Superior temporal gyrus (tissue), 1 donor: ENCODE data around the gene TEX9.
A peak's percentile ranks its signal among the peaks of the same experiment; 100 is the strongest.
"Not testable (repeated sequence)": the region's sequence is repeated elsewhere in the genome, so short reads cannot be mapped to it uniquely, and the experiment has no call there.

ENCODE experiments used
- DNase-seq: peaks from one replicate; pipeline ENCODE4 v3.0.0-alpha.2; 2016; ENCODE audit errors: extremely low spot score

The TEX9 gene

DNA sequence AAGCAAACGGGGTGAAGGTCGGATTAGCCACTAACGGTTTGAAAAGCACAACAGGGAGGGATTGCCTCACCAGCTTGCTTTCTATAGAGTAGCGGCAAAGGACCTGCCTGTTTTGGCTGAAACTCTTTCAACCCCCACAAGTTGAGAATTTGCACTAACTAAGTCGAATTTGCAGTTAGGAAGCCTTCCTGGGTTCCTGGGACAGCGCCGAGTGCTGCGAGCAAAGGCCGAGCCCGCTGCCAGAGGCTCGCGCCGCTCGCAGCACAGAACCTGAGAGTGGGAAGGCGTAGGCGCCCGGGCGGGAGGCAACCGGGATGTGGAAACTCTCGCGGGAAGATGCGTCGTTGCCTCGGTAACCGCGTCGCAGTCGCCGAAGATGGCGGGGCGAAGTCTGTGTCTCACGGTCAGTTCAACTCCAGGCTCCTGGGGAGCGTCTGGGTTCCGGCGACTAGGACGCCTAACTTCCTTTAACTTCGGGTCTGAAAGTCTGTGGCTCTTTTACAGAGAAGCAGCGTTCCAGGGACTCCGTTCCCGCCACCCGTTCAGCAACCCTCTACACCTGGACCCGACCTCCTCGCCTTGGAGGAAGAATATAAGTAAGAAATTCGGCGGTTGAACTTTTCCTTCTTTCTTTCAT lies at the start of gene TEX9:
Gene TEX9 (plus strand): TSS at position 352 of the 637 bp plus-strand sequence. CDS start 25 bp downstream, at position 377.
- DNase-seq: peak; percentile 77

- DNase-seq: not testable (repeated sequence)
Observed at GRCh38 chr15:56316561-56316960, 48.7 kb upstream of the TEX9 start.

- no peak for DNase-seq
Observed at GRCh38 chr15:56320316-56320715, 44.9 kb upstream of the TEX9 start.

GRCh38 chr15:56320861-56321260 lies 44.4 kb upstream of the TEX9 start:
- DNase-seq: no peak

GRCh38 chr15:56322444-56322843 lies 42.8 kb upstream of the TEX9 start:
- no peak for DNase-seq

- no peak for DNase-seq
Observed at GRCh38 chr15:56323435-56323834, 41.8 kb upstream of the TEX9 start.

DNA sequence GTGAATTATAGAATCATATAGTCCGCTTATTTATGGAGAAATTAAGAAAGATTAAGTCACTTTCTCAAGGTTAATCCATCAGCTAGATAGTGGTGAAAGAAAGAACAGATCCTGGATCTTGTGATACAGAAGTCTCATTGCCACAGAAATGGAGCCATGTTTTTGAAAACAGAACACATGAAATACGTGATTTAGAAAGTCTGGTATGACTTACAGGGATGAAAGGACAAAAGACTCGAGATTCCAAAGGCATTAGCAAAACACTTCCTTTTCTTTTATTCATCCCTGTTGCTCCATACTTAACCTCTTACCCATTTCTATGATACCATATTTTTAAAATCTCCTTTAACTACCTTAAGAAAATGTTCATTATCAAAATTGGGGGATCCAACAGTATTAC lies 40.0 kb upstream of the TEX9 start:
- no peak for DNase-seq

DNA sequence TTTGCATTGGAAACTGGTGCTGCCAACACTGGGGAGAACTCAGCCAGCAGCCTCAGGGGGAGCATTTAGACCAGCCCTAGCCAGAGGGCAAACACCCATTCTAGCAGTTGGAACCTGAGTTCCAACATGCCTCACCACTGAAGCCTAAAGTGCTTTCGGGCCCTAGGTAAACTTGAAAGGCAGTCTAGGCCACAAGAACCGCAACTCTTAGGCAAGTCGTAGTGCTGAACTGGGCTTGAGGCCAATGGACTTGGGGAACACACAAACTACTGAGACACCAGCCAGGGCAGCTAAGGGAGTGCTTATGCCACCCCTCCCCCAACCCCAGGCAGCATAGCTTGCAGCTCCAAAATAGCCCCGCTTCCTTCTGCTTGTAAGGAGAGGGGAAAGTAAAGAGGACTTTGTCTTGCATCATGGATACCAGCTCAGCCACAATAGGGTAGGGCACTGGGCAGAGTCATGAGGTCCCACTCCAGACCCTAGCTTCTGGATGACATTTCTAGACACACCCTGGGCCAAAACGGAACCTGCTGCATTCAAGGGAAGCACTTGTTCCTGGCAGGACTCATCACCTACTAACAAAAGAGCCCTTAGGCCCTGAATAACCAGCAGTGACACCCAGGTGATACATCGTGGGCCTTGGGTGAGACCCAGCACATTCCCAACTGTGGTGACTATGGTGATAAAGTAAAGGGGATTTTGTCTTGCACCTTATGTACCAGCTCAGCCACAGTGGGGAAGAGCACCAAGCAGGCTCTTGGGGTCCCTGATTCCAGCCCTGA lies 37.3 kb upstream of the TEX9 start:
- DNase-seq: no peak

DNA sequence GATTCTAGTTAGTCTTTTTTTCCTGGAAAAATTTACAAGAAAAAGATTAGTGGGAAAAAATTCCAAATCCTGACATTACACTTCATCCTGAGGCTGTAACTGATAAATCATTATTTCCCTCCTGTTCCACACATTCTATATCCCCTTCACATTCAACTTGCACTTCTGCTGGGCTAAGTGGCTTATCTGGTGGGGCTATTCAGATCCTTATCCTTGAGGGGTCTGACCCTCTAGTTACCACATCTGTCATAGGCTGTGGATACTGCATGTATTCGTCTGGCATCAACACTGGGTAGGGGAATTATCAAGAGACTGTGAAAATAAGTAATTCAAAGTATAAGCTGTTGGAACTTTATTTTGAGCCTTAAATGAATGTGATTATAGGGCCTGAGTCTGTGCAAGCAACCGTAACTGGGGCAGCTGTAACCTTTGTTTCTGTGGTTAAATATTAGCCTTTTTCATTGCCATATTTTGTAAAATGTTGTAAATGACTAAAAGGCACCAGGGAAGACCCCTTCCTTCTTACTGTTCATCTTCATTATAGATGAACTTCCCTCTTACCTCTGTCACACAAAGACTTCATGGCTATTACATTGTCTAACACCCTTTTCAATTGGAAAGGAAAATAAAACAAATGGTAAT lies 28.0 kb upstream of the TEX9 start:
- no peak for DNase-seq

DNA sequence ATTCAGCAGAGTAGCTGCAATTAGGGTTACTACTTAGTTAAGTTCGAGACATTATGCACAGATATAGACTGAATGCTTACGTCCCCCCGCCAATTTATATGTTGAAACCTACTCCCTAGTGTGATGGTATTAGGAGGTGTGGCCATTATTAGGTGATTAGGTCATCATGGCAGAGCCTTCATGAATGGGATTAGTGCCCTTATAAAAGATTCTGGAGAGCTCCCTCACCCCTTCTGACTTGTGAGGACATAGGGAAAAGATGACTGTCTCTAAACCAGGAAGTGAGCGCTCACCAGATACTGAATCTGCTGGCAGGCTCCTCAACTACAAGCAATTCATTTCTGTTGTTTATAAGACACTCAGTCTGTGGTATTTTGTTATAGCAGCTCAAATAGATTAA lies 25.6 kb upstream of the TEX9 start:
- no peak for DNase-seq

GRCh38 chr15:56341201-56341600 lies 24.0 kb upstream of the TEX9 start:
- no peak for DNase-seq

DNA sequence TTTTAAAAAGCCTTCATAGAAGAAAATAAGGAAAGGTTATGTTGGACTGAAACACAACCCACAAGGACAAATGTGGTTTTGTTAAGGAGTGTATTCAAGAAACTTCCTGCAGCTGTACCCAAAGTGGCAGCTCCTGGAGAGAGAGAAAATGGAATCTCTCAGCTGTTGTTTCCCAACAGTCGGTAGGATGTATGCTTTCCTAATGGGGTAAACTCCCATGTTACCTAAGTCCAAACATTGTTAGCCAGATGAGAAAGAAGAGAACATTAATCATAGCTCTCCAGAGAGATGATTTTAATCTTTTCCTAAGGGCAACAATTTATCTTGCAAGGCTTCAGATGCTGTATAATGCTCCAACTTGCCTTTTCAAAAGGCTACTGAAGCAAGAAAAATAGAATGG lies 22.6 kb upstream of the TEX9 start:
- DNase-seq: no peak

- DNase-seq: no peak
Observed at GRCh38 chr15:56343879-56344278, 21.3 kb upstream of the TEX9 start.

- DNase-seq: no peak
Observed at GRCh38 chr15:56344336-56344735, 20.9 kb upstream of the TEX9 start.

- no peak for DNase-seq
Observed at GRCh38 chr15:56346414-56346813, 18.8 kb upstream of the TEX9 start.

- DNase-seq: no peak
Observed at GRCh38 chr15:56349554-56349953, 15.7 kb upstream of the TEX9 start.

DNA sequence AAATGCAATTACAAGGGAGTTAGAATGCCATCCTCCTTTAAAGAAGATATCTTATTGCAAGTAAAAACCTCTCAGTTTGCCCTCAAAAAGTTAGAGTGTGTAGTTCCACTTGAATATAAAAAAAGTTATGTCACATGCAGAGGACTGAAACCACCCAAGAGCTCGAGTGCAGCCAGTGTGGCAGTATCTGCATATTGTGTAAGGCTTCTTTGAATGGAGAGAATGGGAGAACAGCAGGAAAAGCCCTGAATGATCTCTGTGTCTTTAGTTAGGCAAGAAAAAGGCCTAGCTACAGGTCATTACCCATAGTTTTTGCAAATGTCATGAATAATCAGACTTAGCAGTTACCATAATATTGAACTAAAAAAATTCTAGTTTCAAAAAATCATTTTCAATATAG lies 13.9 kb upstream of the TEX9 start:
- no peak for DNase-seq

DNA sequence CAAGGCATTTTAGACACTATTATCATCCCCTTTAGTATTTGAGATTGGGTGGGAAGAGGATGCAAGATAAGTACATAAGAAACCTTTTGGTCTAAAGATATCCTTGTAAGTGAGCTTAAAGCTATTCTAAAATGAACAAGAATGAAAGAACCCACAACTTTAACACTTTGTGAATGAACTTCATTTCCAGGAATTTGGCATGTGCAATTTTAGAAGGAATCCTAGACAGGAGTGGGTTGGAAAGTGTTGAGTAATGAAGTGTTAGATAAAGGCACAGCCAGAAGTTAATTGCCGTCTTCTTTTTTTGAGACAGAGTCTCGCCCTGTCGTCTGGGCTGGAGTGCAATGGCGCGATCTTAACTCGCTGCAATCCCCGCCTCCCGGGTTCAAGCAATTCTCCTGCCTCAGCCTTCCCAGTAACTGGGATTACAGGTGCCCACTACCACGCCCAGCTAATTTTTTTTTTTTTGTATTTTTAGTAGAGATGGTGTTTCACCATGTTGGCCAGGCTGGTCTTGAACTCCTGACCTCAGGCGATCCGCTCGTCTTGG lies 13.2 kb upstream of the TEX9 start:
- DNase-seq: no peak

GRCh38 chr15:56353119-56353518 lies 12.1 kb upstream of the TEX9 start:
- no peak for DNase-seq

DNA sequence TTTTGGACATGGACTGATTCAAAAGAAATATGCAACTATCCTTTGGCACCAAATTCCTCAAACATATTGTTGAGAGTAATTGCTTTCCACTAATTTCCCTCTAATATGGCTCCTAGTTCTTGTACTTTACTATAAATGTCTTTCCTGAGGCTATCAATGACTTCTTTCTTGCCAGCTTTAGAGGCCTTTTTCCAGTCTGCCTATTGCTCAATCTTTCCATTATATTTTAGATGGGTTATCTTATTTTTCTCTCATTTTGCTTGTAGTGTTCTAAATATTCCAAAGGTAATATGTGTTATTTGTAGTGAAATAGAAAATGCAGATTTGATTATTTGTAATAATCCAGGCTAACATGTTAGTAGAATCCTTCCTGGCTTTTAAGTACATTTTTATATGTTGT lies 11.5 kb upstream of the TEX9 start:
- DNase-seq: no peak

GRCh38 chr15:56356616-56357015 lies 8.6 kb upstream of the TEX9 start:
- no peak for DNase-seq

GRCh38 chr15:56358604-56359003 lies 6.6 kb upstream of the TEX9 start:
- DNase-seq: no peak

GRCh38 chr15:56361987-56362386 lies 3.2 kb upstream of the TEX9 start:
- DNase-seq: no peak
